Measurements from ENCODE around the gene SVOPL. TPM values are rescaled to one million over a fixed set of nuclear protein-coding genes. Genes with fewer than 3 reads are reported as not detected.
A peak's percentile ranks its signal among the peaks of the same experiment; 100 is the strongest.
"Not testable (repeated sequence)": the region's sequence is repeated elsewhere in the genome, so short reads cannot be mapped to it uniquely, and the experiment has no call there.

SVOPL gene
- polyA plus RNA-seq, 1 donor from 2014 or later = not detected

GRCh38 chr7:138726288-138726687, 25.1 kb upstream of the SVOPL start:
- no peaks in the 10 kb centered on the region for H3K9me3 Mint-ChIP-seq
- H3K27ac Mint-ChIP-seq = peak overlapping the region in 1 of 3 donors; percentile 39
- H3K36me3 Mint-ChIP-seq = no peaks in the 10 kb centered on the region
- peaks cover 0 to 1% (median 0%) of the 10 kb centered on the region in 3 donors for H3K4me1 Mint-ChIP-seq
- peaks cover 1% of the 10 kb centered on the region for H3K27me3 Mint-ChIP-seq
- no peak overlapping the region for H3K4me3 Mint-ChIP-seq

- Mint-ChIP-seq H3K27me3 (peaks cover 11% of the 10 kb centered on the region), H3K9me3 (peaks cover 0 to 4% (median 0%) of the 10 kb centered on the region in 3 donors), H3K36me3 (no peaks in the 10 kb centered on the region), H3K4me1 (peaks cover 0 to 5% (median 5%) of the 10 kb centered on the region in 3 donors), H3K4me3 (no peak overlapping the region), H3K27ac (no peak overlapping the region)
Observed at GRCh38 chr7:138720286-138720685, 19.1 kb upstream of the SVOPL start.

GRCh38 chr7:138716889-138717288, 15.7 kb upstream of the SVOPL start:
- no peaks in the 10 kb centered on the region for H3K36me3 Mint-ChIP-seq
- peaks cover 0 to 5% (median 5%) of the 10 kb centered on the region in 3 donors for H3K4me1 Mint-ChIP-seq
- peaks cover 23% of the 10 kb centered on the region for H3K27me3 Mint-ChIP-seq
- no peak overlapping the region for H3K4me3 Mint-ChIP-seq
- H3K9me3 Mint-ChIP-seq = peaks cover 0 to 6% (median 0%) of the 10 kb centered on the region in 3 donors
- no peak overlapping the region for H3K27ac Mint-ChIP-seq

GRCh38 chr7:138713191-138713590, 12.0 kb upstream of the SVOPL start:
- Mint-ChIP-seq H3K9me3 (peaks cover 0 to 9% (median 0%) of the 10 kb centered on the region in 3 donors), H3K4me1 (peaks cover 0 to 5% (median 4%) of the 10 kb centered on the region in 3 donors), H3K36me3 (no peaks in the 10 kb centered on the region), H3K27me3 (peaks cover 21% of the 10 kb centered on the region), H3K27ac (no peak overlapping the region), H3K4me3 (no peak overlapping the region)

GRCh38 chr7:138712652-138713051, 11.5 kb upstream of the SVOPL start:
- peaks cover 0 to 2% (median 2%) of the 10 kb centered on the region in 3 donors for H3K4me1 Mint-ChIP-seq
- no peak overlapping the region for H3K4me3 Mint-ChIP-seq

GRCh38 chr7:138710536-138711385, 9.6 kb upstream of the SVOPL start:
- Mint-ChIP-seq H3K9me3 (peaks cover 0 to 9% (median 0%) of the 10 kb centered on the region in 3 donors), H3K27me3 (peaks cover 14% of the 10 kb centered on the region), H3K27ac (no peak overlapping the region), H3K4me3 (no peak overlapping the region), H3K36me3 (no peaks in the 10 kb centered on the region), H3K4me1 (peaks cover 0 to 2% (median 0%) of the 10 kb centered on the region in 3 donors)

More at GRCh38 chr7:138712652-138713051, 11.5 kb upstream of the SVOPL start:
- Mint-ChIP-seq H3K9me3 (peaks cover 0 to 9% (median 0%) of the 10 kb centered on the region in 3 donors), H3K27ac (no peak overlapping the region), H3K27me3 (peaks cover 21% of the 10 kb centered on the region), H3K36me3 (no peaks in the 10 kb centered on the region)

- Mint-ChIP-seq H3K4me1 (peaks cover 0 to 2% (median 0%) of the 10 kb centered on the region in 3 donors), H3K36me3 (no peaks in the 10 kb centered on the region), H3K27me3 (peaks cover 1% of the 10 kb centered on the region), H3K27ac (no peak overlapping the region), H3K9me3 (peaks cover 0 to 5% (median 0%) of the 10 kb centered on the region in 3 donors), H3K4me3 (no peak overlapping the region)
Observed at GRCh38 chr7:138705167-138705566, 4.0 kb upstream of the SVOPL start.

- Mint-ChIP-seq H3K4me1 (no peaks in the 10 kb centered on the region), H3K27me3 (no peaks in the 10 kb centered on the region), H3K9me3 (peaks cover 0 to 2% (median 0%) of the 10 kb centered on the region in 3 donors), H3K27ac (no peak overlapping the region), H3K36me3 (no peaks in the 10 kb centered on the region), H3K4me3 (no peak overlapping the region)
Observed at GRCh38 chr7:138701537-138701923, 368 bp upstream of the SVOPL start.

- H3K36me3 Mint-ChIP-seq = no peaks in the 10 kb centered on the region
- peaks cover 0 to 2% (median 2%) of the 10 kb centered on the region in 3 donors for H3K9me3 Mint-ChIP-seq
- H3K4me1 Mint-ChIP-seq = no peaks in the 10 kb centered on the region
- no peak overlapping the region for H3K27ac Mint-ChIP-seq
- H3K4me3 Mint-ChIP-seq = peak overlapping the region in 1 of 4 donors; percentile 8
- no peaks in the 10 kb centered on the region for H3K27me3 Mint-ChIP-seq
Observed at GRCh38 chr7:138699661-138700060, 1.5 kb downstream of the SVOPL start.

GRCh38 chr7:138698281-138698680, 2.9 kb downstream of the SVOPL start:
- Mint-ChIP-seq H3K27me3 (no peaks in the 10 kb centered on the region), H3K36me3 (no peaks in the 10 kb centered on the region), H3K4me3 (no peak overlapping the region), H3K4me1 (no peaks in the 10 kb centered on the region), H3K27ac (no peak overlapping the region), H3K9me3 (peaks cover 0 to 2% (median 2%) of the 10 kb centered on the region in 3 donors)

- no peak overlapping the region for H3K27ac Mint-ChIP-seq
- H3K4me3 Mint-ChIP-seq = no peak overlapping the region
- H3K36me3 Mint-ChIP-seq = no peaks in the 10 kb centered on the region
Observed at GRCh38 chr7:138697535-138698182, 3.5 kb downstream of the SVOPL start.

GRCh38 chr7:138695776-138696175, 5.4 kb downstream of the SVOPL start:
- not testable (repeated sequence) for H3K27me3 Mint-ChIP-seq, H3K27ac Mint-ChIP-seq, H3K4me3 Mint-ChIP-seq, H3K9me3 Mint-ChIP-seq, H3K36me3 Mint-ChIP-seq, H3K4me1 Mint-ChIP-seq

More at GRCh38 chr7:138697535-138698182, 3.5 kb downstream of the SVOPL start:
- no peaks in the 10 kb centered on the region for H3K4me1 Mint-ChIP-seq
- H3K9me3 Mint-ChIP-seq = peaks cover 0 to 2% (median 2%) of the 10 kb centered on the region in 3 donors
- no peaks in the 10 kb centered on the region for H3K27me3 Mint-ChIP-seq

- Mint-ChIP-seq H3K4me3 (no peak overlapping the region), H3K4me1 (no peaks in the 10 kb centered on the region), H3K9me3 (peaks cover 0 to 2% (median 2%) of the 10 kb centered on the region in 3 donors), H3K27me3 (peaks cover 2% of the 10 kb centered on the region), H3K36me3 (no peaks in the 10 kb centered on the region), H3K27ac (no peak overlapping the region)
Observed at GRCh38 chr7:138695106-138695505, 6.1 kb downstream of the SVOPL start.

- no peak overlapping the region for H3K4me3 Mint-ChIP-seq
Observed at GRCh38 chr7:138691178-138691577, 10.0 kb downstream of the SVOPL start.

GRCh38 chr7:138690495-138690894, 10.7 kb downstream of the SVOPL start:
- Mint-ChIP-seq H3K27me3 (peaks cover 3% of the 10 kb centered on the region), H3K9me3 (peaks cover 0 to 3% (median 2%) of the 10 kb centered on the region in 3 donors), H3K4me3 (no peak overlapping the region), H3K4me1 (no peaks in the 10 kb centered on the region), H3K27ac (no peak overlapping the region), H3K36me3 (no peaks in the 10 kb centered on the region)

More at GRCh38 chr7:138691178-138691577, 10.0 kb downstream of the SVOPL start:
- peaks cover 3% of the 10 kb centered on the region for H3K27me3 Mint-ChIP-seq
- no peaks in the 10 kb centered on the region for H3K4me1 Mint-ChIP-seq
- H3K36me3 Mint-ChIP-seq = no peaks in the 10 kb centered on the region
- H3K27ac Mint-ChIP-seq = no peak overlapping the region
- H3K9me3 Mint-ChIP-seq = peaks cover 0 to 3% (median 2%) of the 10 kb centered on the region in 3 donors

Measured in IgD-negative memory B cell (primary cell).